Astrocyte of the hippocampus (primary cell): Measurements from ENCODE around the gene HLF.

Source experiments
- DNase-seq: peaks from one replicate; pipeline ENCODE4 v3.0.0; 2011; ENCODE audit warnings: low read depth, low spot score

The HLF gene

GRCh38 chr17:55264645-55265298, at the start of gene HLF:
TSS of gene HLF (plus strand) at chr17:55264960. CDS start at chr17:55265485, 525 bp downstream.
- DNase-seq = peak; percentile 86

GRCh38 chr17:55215711-55216110, 49.0 kb upstream of the HLF start:
- no peak for DNase-seq

GRCh38 chr17:55216888-55217287, 47.9 kb upstream of the HLF start:
- no peak for DNase-seq

GRCh38 chr17:55219459-55219858, 45.3 kb upstream of the HLF start:
- DNase-seq = no peak

GRCh38 chr17:55219934-55220333, 44.8 kb upstream of the HLF start:
- DNase-seq = peak; percentile 53

GRCh38 chr17:55223524-55223923, 41.2 kb upstream of the HLF start:
- DNase-seq = no peak

GRCh38 chr17:55224746-55225145, 40.0 kb upstream of the HLF start:
- no peak for DNase-seq

- DNase-seq = no peak
These were observed 39.5 kb upstream of the HLF start for GRCh38 chr17:55225237-55225636.

GRCh38 chr17:55228683-55229192, 36.0 kb upstream of the HLF start:
- no peak for DNase-seq

- DNase-seq = no peak
These were observed 35.5 kb upstream of the HLF start for GRCh38 chr17:55229276-55229675.

- DNase-seq = no peak
These were observed 34.0 kb upstream of the HLF start for GRCh38 chr17:55230716-55231115.

- no peak for DNase-seq
These were observed 30.9 kb upstream of the HLF start for GRCh38 chr17:55233840-55234239.

- no peak for DNase-seq
These were observed 28.4 kb upstream of the HLF start for GRCh38 chr17:55236316-55236715.

GRCh38 chr17:55237268-55237667, 27.5 kb upstream of the HLF start:
- no peak for DNase-seq

- DNase-seq = no peak
These were observed 26.9 kb upstream of the HLF start for GRCh38 chr17:55237841-55238178.

- peak; percentile 95 for DNase-seq
These were observed 26.4 kb upstream of the HLF start for GRCh38 chr17:55238179-55238930.

- peak; percentile 34 for DNase-seq
These were observed 25.8 kb upstream of the HLF start for GRCh38 chr17:55238931-55239297.

GRCh38 chr17:55241097-55241496, 23.7 kb upstream of the HLF start:
- no peak for DNase-seq

- DNase-seq = no peak
These were observed 22.3 kb upstream of the HLF start for GRCh38 chr17:55242476-55242875.

GRCh38 chr17:55245986-55246385, 18.8 kb upstream of the HLF start:
- DNase-seq = no peak

- no peak for DNase-seq
These were observed 18.2 kb upstream of the HLF start for GRCh38 chr17:55246583-55246982.

GRCh38 chr17:55248077-55248476, 16.7 kb upstream of the HLF start:
- DNase-seq = no peak

- DNase-seq = no peak
These were observed 14.9 kb upstream of the HLF start for GRCh38 chr17:55249861-55250260.
